Esophagus squamous epithelium (tissue), 4 donors: ENCODE measurements around the gene MED13L.

Experiments used
- CTCF ChIP-seq, 6 experiments: fragments of 450-650 bp in 4 of 6; fragments of 200-600 bp in 2 of 6; sonication (generic) in 2 of 6; IDR thresholded peaks; one replicate each; pipeline ENCODE4 v1.5.1; 2016 to 2019; ENCODE audit warnings: antibody characterized with exemption in 6 of 6, mild to moderate bottlenecking in 4 of 6, moderate library complexity in 4 of 6
- POLR2A ChIP-seq, 4 donors: fragments of 450-650 bp; IDR thresholded peaks; one replicate each; pipeline ENCODE4 v1.6.1; 2017; ENCODE audit warnings: antibody characterized with exemption in 4 of 4, mild to moderate bottlenecking in 4 of 4, moderate library complexity in 3 of 4

- TF ChIP-seq CTCF (IDR thresholded peaks at IDR 0.05) (no peak), POLR2A (IDR thresholded peaks at IDR 0.05) (no peak)
Measured at GRCh38 chr12:116263431-116263830, 14.1 kb downstream of the MED13L start.
